ENCODE results near the gene SLC8B1.

The SLC8B1 gene

DNA sequence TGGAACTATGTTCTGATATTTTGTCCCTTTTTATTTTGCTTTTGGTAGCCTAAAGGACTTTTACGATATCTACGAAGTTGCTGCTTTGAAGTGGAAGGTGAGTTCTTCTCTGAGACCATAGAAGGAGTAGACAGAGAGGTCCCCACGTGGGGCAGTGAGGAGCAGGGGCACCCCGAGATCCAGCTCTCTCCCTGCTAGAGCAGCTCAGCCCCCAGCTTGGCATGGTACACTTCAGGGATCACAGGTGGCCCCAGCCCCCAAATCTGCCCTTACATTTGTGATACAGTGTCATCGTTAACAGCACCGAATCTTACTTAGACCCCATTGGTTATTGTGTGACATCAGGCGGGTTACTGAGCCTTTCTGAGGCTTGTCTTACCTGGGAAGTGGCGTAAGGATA lies 56.8 kb downstream of the SLC8B1 start:
- POLR2A ChIA-PET = interaction anchor here (0.6 kb wide), 1 partner anchor 57 kb away, joined by 3 read pairs; the partner anchor contains the start of gene SLC8B1
- CTCF ChIA-PET = no interaction called here

DNA sequence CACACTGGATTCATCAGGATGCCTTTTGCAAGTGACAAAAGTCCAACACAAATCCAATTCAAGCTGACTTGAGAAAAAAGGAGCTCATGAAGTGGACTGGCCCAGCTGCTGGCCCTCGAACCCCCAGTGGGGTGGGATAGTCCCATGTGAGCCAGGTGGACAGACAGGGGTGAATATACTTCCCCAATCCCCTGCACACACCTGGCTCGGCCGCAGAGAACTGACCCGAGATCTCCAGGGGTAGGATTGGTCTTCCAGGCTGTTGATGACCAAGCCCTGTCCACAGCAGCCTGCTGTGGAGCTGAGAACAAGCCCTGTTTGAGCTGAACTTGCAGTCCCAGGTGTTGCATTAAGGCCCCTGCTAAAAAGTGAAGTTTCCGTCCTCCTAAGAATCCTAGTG lies 57.4 kb downstream of the SLC8B1 start:
- Histone ChIP-seq H3K36me3 (ENCODE audit: control insufficient read depth in 2 of 2, insufficient read depth in 1 of 2, low read length in 2 of 2) (peaks cover 0 to 17% of the 10 kb centered on the region in 2 experiments; a peak in 1 of 3 replicates), H3K4me1 (ENCODE audit: control insufficient read depth, insufficient read depth, low read length) (no peaks in the 10 kb centered on the region), H3K4me3 (ENCODE audit: low read depth, low read length) (no peak overlapping the region), H3K9me3 (ENCODE audit: control insufficient read depth, insufficient read depth, low read depth, low read length) (no peaks in the 10 kb centered on the region), H3K27ac (ENCODE audit: extremely low read depth, low read depth, low read length) (no peak overlapping the region)
- CTCF ChIA-PET = no interaction called here
- TF ChIP-seq SP7 (tag by site-specific recombination; IDR thresholded peaks at IDR 0.05) (no peak), KLF1 (tag by site-specific recombination; IDR thresholded peaks at IDR 0.05) (no peak), ZEB2 (tag by site-specific recombination; IDR thresholded peaks at IDR 0.05) (no peak), ZNF394 (tag by site-specific recombination; IDR thresholded peaks at IDR 0.05; ENCODE audit: borderline replicate concordance) (no peak)
- POLR2A ChIA-PET = no interaction called here

More for the DNA sequence above, 56.8 kb downstream of the SLC8B1 start:
- Histone ChIP-seq H3K4me1 (ENCODE audit: control insufficient read depth, insufficient read depth, low read length) (no peaks in the 10 kb centered on the region), H3K36me3 (ENCODE audit: control insufficient read depth in 2 of 2, insufficient read depth in 1 of 2, low read length in 2 of 2) (peaks cover 0 to 15% of the 10 kb centered on the region in 2 experiments; a peak in 2 of 3 replicates), H3K9me3 (ENCODE audit: control insufficient read depth, insufficient read depth, low read depth, low read length) (no peaks in the 10 kb centered on the region), H3K4me3 (ENCODE audit: low read depth, low read length) (no peak overlapping the region), H3K27ac (ENCODE audit: extremely low read depth, low read depth, low read length) (no peak overlapping the region)
- TF ChIP-seq ZNF677 (tag by site-specific recombination; IDR thresholded peaks at IDR 0.05) = no peak
- TF ChIP-seq ZNF548 (tag by site-specific recombination; IDR thresholded peaks at IDR 0.05) = no peak
- TF ChIP-seq ZNF114 (tag by site-specific recombination; IDR thresholded peaks at IDR 0.05) = no peak

DNA sequence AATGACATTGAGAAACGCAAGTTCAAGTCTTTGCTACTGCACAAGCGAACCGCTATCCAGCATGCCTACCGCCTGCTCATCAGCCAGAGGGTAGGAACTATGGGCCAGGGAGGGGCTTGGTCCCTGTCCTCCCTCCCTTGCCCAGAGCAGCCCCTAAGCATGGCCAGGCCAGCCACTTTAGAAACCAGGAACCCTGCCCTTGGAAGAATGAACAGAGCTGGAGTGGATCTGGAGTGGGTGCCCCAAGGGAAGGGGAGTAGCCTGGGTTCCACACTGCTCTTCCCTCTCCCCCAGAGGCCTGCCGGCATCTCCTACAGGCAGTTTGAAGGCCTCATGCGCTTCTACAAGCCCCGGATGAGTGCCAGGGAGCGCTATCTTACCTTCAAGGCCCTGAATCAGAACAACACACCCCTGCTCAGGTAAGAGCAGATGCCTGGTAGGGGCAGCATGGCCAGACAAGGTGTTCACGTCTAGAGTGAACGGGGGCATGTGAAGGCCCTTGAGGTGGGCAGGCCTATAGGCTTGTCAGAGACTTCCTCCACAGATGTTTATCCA lies 57.9 kb downstream of the SLC8B1 start:
- POLR2A ChIA-PET = no interaction called here
- no peak for TF ChIP-seq ZIC2 (tag by site-specific recombination; IDR thresholded peaks at IDR 0.05)
- TF ChIP-seq ZNF670 (tag by site-specific recombination; IDR thresholded peaks at IDR 0.05; ENCODE audit: low read depth) = no peak
- TF ChIP-seq ZNF202 (tag by site-specific recombination; IDR thresholded peaks at IDR 0.05; ENCODE audit: borderline replicate concordance) = no peak
- no peak for TF ChIP-seq ZNF48 (tag by site-specific recombination; IDR thresholded peaks at IDR 0.05)
- no peak for TF ChIP-seq SALL2 (tag by site-specific recombination; IDR thresholded peaks at IDR 0.05; ENCODE audit: borderline replicate concordance)
- TF ChIP-seq, protein P1, sequence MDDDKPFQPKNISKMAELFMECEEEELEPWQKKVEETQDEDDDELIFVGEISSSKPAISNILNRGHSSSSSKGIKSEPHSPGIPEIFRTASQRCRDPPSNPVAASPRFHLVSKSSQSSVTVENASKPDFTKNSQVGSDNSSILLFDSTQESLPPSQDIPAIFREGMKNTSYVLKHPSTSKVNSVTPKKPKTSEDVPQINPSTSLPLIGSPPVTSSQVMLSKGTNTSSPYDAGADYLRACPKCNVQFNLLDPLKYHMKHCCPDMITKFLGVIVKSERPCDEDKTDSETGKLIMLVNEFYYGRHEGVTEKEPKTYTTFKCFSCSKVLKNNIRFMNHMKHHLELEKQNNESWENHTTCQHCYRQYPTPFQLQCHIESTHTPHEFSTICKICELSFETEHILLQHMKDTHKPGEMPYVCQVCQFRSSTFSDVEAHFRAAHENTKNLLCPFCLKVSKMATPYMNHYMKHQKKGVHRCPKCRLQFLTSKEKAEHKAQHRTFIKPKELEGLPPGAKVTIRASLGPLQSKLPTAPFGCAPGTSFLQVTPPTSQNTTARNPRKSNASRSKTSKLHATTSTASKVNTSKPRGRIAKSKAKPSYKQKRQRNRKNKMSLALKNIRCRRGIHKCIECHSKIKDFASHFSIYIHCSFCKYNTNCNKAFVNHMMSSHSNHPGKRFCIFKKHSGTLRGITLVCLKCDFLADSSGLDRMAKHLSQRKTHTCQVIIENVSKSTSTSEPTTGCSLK (tag by site-specific recombination; IDR thresholded peaks at IDR 0.05) = no peak
- no peak for TF ChIP-seq HOXD13 (CRISPR knock-in tag; IDR thresholded peaks at IDR 0.05; ENCODE audit: borderline replicate concordance)
- no peak for TF ChIP-seq ZNF350 (tag by site-specific recombination; IDR thresholded peaks at IDR 0.05)
- TF ChIP-seq, protein P2, sequence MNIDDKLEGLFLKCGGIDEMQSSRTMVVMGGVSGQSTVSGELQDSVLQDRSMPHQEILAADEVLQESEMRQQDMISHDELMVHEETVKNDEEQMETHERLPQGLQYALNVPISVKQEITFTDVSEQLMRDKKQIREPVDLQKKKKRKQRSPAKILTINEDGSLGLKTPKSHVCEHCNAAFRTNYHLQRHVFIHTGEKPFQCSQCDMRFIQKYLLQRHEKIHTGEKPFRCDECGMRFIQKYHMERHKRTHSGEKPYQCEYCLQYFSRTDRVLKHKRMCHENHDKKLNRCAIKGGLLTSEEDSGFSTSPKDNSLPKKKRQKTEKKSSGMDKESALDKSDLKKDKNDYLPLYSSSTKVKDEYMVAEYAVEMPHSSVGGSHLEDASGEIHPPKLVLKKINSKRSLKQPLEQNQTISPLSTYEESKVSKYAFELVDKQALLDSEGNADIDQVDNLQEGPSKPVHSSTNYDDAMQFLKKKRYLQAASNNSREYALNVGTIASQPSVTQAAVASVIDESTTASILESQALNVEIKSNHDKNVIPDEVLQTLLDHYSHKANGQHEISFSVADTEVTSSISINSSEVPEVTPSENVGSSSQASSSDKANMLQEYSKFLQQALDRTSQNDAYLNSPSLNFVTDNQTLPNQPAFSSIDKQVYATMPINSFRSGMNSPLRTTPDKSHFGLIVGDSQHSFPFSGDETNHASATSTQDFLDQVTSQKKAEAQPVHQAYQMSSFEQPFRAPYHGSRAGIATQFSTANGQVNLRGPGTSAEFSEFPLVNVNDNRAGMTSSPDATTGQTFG (tag by site-specific recombination; IDR thresholded peaks at IDR 0.05; ENCODE audit: borderline replicate concordance) = no peak
- no peak for TF ChIP-seq ZSCAN30 (tag by site-specific recombination; IDR thresholded peaks at IDR 0.05)
- no peak for TF ChIP-seq ZNF138 (tag by site-specific recombination; IDR thresholded peaks at IDR 0.05; ENCODE audit: borderline replicate concordance)
- TF ChIP-seq KLF16 (tag by site-specific recombination; IDR thresholded peaks at IDR 0.05) = no peak
- CTCF ChIA-PET = no interaction called here
- Histone ChIP-seq H3K4me1 (ENCODE audit: control insufficient read depth, insufficient read depth, low read length) (no peaks in the 10 kb centered on the region), H3K9me3 (ENCODE audit: control insufficient read depth, insufficient read depth, low read depth, low read length) (no peaks in the 10 kb centered on the region), H3K36me3 (ENCODE audit: control insufficient read depth in 2 of 2, insufficient read depth in 1 of 2, low read length in 2 of 2) (peaks cover 0 to 17% of the 10 kb centered on the region in 2 experiments; a peak in 1 of 3 replicates), H3K27ac (ENCODE audit: extremely low read depth, low read depth, low read length) (no peak overlapping the region), H3K4me3 (ENCODE audit: low read depth, low read length) (no peak overlapping the region)

Data from HEK293 (cell line).